HEK293T (cell line): ENCODE data around the gene RPL15.

Experiments
- CTCF ChIA-PET: fragments of 350-600 bp; formaldehyde crosslinking; extraction: SDS; loops from one replicate; lab custom pipeline; 2021; ENCODE audit warnings: antibody characterized with exemption, inconsistent platforms; lab: Yijun Ruan, JAX
- POLR2A ChIA-PET: fragments of 350-600 bp; formaldehyde crosslinking; extraction: SDS; loops from one replicate; lab custom pipeline; 2020; ENCODE audit warnings: antibody characterized with exemption, inconsistent platforms; lab: Yijun Ruan, JAX
- DNase-seq: peaks from one replicate; pipeline ENCODE4 v3.0.0; 2012; ENCODE audit warnings: mixed read lengths; ENCODE audit errors: extremely low spot score
- ARNT ChIP-seq: fragments of 450-650 bp; IDR thresholded peaks from 2 replicates; pipeline ENCODE4 v1.6.1; 2017; ENCODE audit warnings: mild to moderate bottlenecking
- BHLHE40 ChIP-seq: fragments of 450-650 bp; IDR thresholded peaks from 2 replicates; pipeline ENCODE4 v1.6.1; 2016; ENCODE audit warnings: mild to moderate bottlenecking, moderate library complexity, borderline replicate concordance
- CTBP1 ChIP-seq: fragments of 450-650 bp; IDR thresholded peaks from 2 replicates; pipeline ENCODE4 v1.6.1; 2016; ENCODE audit warnings: borderline replicate concordance
- ELF4 ChIP-seq: fragments of 450-650 bp; IDR thresholded peaks from 2 replicates; pipeline ENCODE4 v1.6.1; 2017; ENCODE audit warnings: antibody characterized with exemption
- FOXA1 ChIP-seq: fragments of 450-650 bp; IDR thresholded peaks from 2 replicates; pipeline ENCODE4 v1.6.1; 2016; ENCODE audit warnings: mild to moderate bottlenecking
- FOXK2 ChIP-seq: fragments of 450-650 bp; IDR thresholded peaks from 2 replicates; pipeline ENCODE4 v1.6.1; 2016; ENCODE audit warnings: mild to moderate bottlenecking
- FOXM1 ChIP-seq: fragments of 450-650 bp; IDR thresholded peaks from 2 replicates; pipeline ENCODE4 v1.6.1; 2017; ENCODE audit warnings: mild to moderate bottlenecking, borderline replicate concordance
- HDGF ChIP-seq: fragments of 450-650 bp; IDR thresholded peaks from 2 replicates; pipeline ENCODE4 v1.6.1; 2017; ENCODE audit warnings: antibody characterized with exemption, borderline replicate concordance
- L3MBTL2 ChIP-seq: fragments of 450-650 bp; conservative IDR thresholded peaks from 2 replicates; pipeline ENCODE4 v1.6.1; 2016; ENCODE audit warnings: mild to moderate bottlenecking
- LEF1 ChIP-seq: fragments of 450-650 bp; IDR thresholded peaks from 2 replicates; pipeline ENCODE4 v1.6.1; 2017; ENCODE audit warnings: mild to moderate bottlenecking, borderline replicate concordance
- NFRKB ChIP-seq: fragments of 450-650 bp; IDR thresholded peaks from 2 replicates; pipeline ENCODE4 v1.6.1; 2016; ENCODE audit warnings: mild to moderate bottlenecking, moderate library complexity
- SP1 ChIP-seq: fragments of 450-650 bp; IDR thresholded peaks from 2 replicates; pipeline ENCODE4 v1.6.1; 2017
- SUZ12 ChIP-seq: fragments of 450-650 bp; IDR thresholded peaks from 2 replicates; pipeline ENCODE4 v1.6.1; 2016; ENCODE audit warnings: mild to moderate bottlenecking
- TARDBP ChIP-seq: fragments of 450-650 bp; IDR thresholded peaks from 2 replicates; pipeline ENCODE4 v1.6.1; 2016
- ZNF384 ChIP-seq: fragments of 450-650 bp; IDR thresholded peaks from 2 replicates; pipeline ENCODE4 v1.6.1; 2016
- TF ChIP-seq, protein P1 (sequence below): fragments of 450-650 bp; IDR thresholded peaks from 2 replicates; pipeline ENCODE4 v1.6.1; 2016

RPL15 gene

DNA sequence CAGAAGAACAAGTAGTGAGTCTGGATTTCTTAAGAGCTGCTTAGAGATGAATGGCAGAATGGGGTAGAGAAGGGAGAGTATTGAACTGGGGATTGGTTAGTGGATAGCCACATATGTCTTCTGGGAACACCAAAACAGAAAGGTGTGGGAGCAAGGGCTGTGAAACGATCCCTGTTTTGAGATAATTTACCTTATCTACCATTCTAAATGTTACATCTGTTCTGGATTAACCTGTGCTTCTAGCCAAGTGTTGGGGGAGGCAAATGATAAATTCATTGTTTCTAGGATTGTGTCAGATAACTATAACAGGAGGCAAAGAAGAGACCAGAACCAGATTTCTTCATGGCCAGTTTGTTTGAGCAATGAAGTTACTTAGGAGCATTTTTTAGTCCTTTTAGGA lies 36.6 kb downstream of the RPL15 start:
- POLR2A ChIA-PET, result interaction anchor here (2.2 kb wide), 1 partner anchor 37 kb away, joined by 9 read pairs; the partner anchor contains the start of genes NKIRAS1 and RPL15
- CTCF ChIA-PET, result no interaction called here
- DNase-seq, result no peak
- TF ChIP-seq FOXA1 (no peak), NFRKB (no peak), HDGF (no peak), ZNF384 (no peak), ELF4 (no peak), TARDBP (no peak), CTBP1 (no peak), ARNT (no peak), LEF1 (no peak), SP1 (no peak), FOXK2 (no peak), SUZ12 (no peak), L3MBTL2 (no peak), BHLHE40 (no peak), FOXM1 (no peak)
- TF ChIP-seq, protein P1, sequence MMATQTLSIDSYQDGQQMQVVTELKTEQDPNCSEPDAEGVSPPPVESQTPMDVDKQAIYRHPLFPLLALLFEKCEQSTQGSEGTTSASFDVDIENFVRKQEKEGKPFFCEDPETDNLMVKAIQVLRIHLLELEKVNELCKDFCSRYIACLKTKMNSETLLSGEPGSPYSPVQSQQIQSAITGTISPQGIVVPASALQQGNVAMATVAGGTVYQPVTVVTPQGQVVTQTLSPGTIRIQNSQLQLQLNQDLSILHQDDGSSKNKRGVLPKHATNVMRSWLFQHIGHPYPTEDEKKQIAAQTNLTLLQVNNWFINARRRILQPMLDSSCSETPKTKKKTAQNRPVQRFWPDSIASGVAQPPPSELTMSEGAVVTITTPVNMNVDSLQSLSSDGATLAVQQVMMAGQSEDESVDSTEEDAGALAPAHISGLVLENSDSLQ, result no peak

DNA sequence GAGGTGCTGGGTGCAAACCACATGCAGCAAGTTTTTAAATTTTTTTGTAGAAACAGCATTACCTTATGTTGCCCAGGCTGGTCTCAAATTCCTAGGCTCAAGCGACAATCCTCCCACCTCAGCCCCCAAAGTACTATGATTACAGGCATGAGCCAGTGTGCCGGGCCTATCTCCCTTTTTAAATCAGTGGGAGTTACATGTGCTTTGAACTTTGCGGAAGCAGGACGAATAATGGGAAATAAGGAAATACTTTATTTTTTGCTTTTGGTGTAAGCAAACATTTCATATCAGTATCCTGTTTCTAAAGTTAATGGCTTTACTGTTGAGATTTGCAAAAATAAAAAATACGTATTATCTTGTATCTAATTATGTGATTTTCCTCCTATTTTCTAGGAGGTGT lies 37.2 kb downstream of the RPL15 start:
- no peak for TF ChIP-seq CTBP1
- TF ChIP-seq NFRKB, result no peak
- TF ChIP-seq HDGF, result no peak
- TF ChIP-seq ZNF384, result no peak
- no peak for TF ChIP-seq L3MBTL2
- no peak for TF ChIP-seq LEF1
- TF ChIP-seq, protein P1, result no peak
- TF ChIP-seq ELF4, result no peak
- TF ChIP-seq SUZ12, result no peak
- no peak for TF ChIP-seq FOXK2
- no peak for TF ChIP-seq FOXM1
- no peak for TF ChIP-seq ARNT
- TF ChIP-seq SP1, result no peak
- TF ChIP-seq FOXA1, result no peak
- POLR2A ChIA-PET, result interaction anchor here (2.2 kb wide), 1 partner anchor 37 kb away, joined by 9 read pairs; the partner anchor contains the start of genes NKIRAS1 and RPL15
- DNase-seq, result no peak
- CTCF ChIA-PET, result no interaction called here

DNA sequence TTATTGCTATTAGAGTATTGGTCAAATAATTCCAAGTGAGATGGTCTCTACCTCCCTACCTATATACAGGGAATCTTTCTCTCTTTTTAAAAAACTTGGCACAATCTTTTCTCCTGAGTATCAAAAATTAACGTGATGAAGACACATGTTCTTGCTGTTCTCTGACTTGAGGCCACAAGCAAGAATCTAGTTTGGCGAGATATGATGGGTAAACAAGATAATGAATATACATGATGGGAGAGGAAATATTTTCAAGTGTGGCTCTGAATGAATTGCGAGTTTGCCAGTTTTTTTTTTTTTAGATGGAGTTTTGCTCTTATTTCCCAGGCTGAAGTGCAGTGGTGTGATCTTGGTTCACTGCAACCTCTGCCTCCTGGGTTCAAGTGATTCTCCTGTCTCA lies 39.8 kb downstream of the RPL15 start:
- POLR2A ChIA-PET, result interaction anchor here (1.4 kb wide), 1 partner anchor 40 kb away, joined by 3 read pairs; the partner anchor contains the start of genes NKIRAS1 and RPL15
- DNase-seq, result no peak
- CTCF ChIA-PET, result no interaction called here
- no peak for TF ChIP-seq ZNF384
- no peak for TF ChIP-seq ELF4
- no peak for TF ChIP-seq L3MBTL2
- TF ChIP-seq HDGF, result no peak
- no peak for TF ChIP-seq SP1
- TF ChIP-seq ARNT, result no peak
- TF ChIP-seq, protein P1, result no peak
- no peak for TF ChIP-seq BHLHE40
- no peak for TF ChIP-seq LEF1
- TF ChIP-seq FOXA1, result no peak
- no peak for TF ChIP-seq CTBP1

DNA sequence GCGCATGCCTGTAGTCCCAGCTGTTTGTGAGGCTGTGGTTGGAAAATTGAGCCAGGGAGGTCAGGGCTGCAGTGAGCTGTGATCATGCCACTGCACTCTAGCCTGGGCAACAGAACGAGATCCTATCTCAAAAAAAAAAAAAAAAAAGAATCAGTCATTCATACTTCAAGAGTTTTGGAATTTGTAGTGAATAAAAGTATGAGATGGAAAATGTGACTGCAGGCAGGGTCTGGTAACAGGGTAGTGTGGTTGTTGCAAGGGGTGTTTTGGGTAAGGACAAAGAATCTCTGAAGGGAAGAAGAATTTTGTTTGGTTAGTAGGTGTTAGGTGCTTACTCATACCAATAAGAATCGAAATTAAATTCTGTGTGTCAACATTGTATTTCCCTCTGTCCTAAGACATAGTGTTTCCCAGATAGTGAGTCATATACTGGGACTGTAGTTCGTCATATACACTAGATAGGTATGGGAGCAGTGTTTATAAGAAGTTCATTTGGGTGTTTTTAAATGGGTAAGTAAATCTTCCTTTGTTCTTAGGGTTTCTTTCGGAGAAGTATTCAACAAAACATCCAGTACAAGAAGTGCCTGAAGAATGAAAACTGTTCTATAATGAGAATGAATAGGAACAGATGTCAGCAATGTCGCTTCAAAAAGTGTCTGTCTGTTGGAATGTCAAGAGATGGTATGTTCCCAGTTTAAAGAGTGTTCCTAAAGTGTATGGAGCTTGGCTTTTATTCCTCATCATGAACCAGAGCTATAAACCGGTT lies 42.4 kb downstream of the RPL15 start:
- ChIA-PET POLR2A (interaction anchor here (0.6 kb wide), 1 partner anchor 42 kb away, joined by 3 read pairs; the partner anchor contains the start of genes NKIRAS1 and RPL15), CTCF (interaction anchor here (0.6 to 0.7 kb wide), 2 partner anchors 113 to 245 kb away, joined by 3 to 4 read pairs; no protein-coding TSS in a partner anchor)
- TF ChIP-seq ZNF384 (peak; percentile 36), L3MBTL2 (no peak)
- DNase-seq, result no peak

DNA sequence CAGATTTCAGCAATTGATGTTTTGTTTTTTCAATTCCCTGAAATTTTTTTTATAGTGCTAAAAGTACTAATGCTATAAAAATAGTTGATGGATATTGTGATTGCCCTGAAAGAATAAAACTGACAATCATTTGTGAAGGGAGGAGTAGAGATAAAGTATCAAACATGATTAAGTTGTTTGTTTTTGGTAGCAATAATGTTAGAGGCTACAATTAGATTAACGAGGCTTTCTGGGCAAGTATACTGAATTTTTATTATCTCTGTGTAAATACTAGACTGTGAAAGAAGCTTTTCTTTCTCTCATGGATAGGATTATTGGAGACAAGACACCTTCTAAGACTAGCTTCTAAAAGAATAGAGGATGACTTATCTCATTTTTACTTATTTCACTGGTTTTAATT lies 43.7 kb downstream of the RPL15 start:
- no peak for DNase-seq
- POLR2A ChIA-PET, result interaction anchor here (1.4 to 1.7 kb wide), 2 partner anchors 14 to 44 kb away, joined by 4 to 5 read pairs; partner anchors contain the start of genes NKIRAS1 and RPL15
- TF ChIP-seq FOXK2, result no peak
- CTCF ChIA-PET, result no interaction called here

DNA sequence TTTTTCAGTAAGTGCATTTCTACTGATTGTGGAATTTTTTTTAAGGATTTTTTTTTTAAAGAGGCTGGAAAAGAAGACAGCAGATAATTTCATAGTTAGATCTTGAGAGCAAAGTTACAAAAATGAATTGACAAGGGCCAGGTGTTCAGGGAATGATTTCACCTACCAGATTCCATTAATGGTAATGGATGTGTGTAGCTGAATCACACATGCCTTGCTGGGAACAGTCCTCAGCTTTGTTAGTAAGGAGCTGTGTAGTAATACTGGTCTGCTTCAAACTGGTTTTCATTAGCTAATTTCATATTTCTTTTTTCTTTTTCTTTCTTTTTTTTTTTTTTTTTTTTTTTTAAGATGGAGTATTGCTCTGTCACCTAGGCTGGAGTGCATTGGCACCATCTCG lies 44.1 kb downstream of the RPL15 start:
- ChIA-PET CTCF (no interaction called here), POLR2A (interaction anchor here (1.4 to 1.7 kb wide), 2 partner anchors 15 to 44 kb away, joined by 4 to 5 read pairs; partner anchors contain the start of genes NKIRAS1 and RPL15)
- TF ChIP-seq, protein P1, result no peak
- TF ChIP-seq FOXA1 (no peak), SUZ12 (no peak), ARNT (no peak), LEF1 (no peak), CTBP1 (no peak), HDGF (no peak), FOXK2 (no peak)
- DNase-seq, result no peak
